DND-41 (cell line): ENCODE results near the gene SYCN.

ENCODE experiments used
- ATAC-seq: fragments of 200-7000 bp; cut with Tn5 transposase; 3 replicates; pipeline ENCODE4 v1.9.1; 2021; ENCODE audit warnings: low read depth; ENCODE audit not compliant: insufficient read depth
- DNase-seq: peaks from one replicate; pipeline ENCODE4 v3.0.0-alpha.2; 2020
- H2AFZ ChIP-seq: 2 replicates; pipeline ENCODE4 v1.6.0; 2012; ENCODE audit warnings: low read depth, low read length
- H3K27ac ChIP-seq: 2 replicates; pipeline ENCODE4 v1.5.1; 2012; ENCODE audit warnings: low read length, inconsistent platforms
- H3K27me3 ChIP-seq: fragments of 200-600 bp; sonication (generic); 2 replicates; pipeline ENCODE4 v1.6.0; 2012; ENCODE audit warnings: low read length, mild to moderate bottlenecking, inconsistent platforms; ENCODE audit not compliant: insufficient read depth, poor library complexity
- H3K36me3 ChIP-seq: 2 replicates; pipeline ENCODE4 v1.5.1; 2012; ENCODE audit warnings: low read length, inconsistent platforms; ENCODE audit not compliant: insufficient read depth
- H3K4me1 ChIP-seq: 2 replicates; pipeline ENCODE4 v1.5.1; 2012; ENCODE audit warnings: mild to moderate bottlenecking, low read length; ENCODE audit not compliant: insufficient read depth
- H3K4me2 ChIP-seq: 2 replicates; pipeline ENCODE4 v1.6.0; 2012; ENCODE audit warnings: mild to moderate bottlenecking, moderate library complexity, low read length, inconsistent platforms; ENCODE audit not compliant: insufficient read depth
- H3K4me3 ChIP-seq, 2 experiments: fragments of 200-600 bp in 1 of 2; shearing (Covaris generic) in 1 of 2; 2 replicates each; pipeline ENCODE4 v1.5.1; 2012 to 2016; ENCODE audit warnings: inconsistent platforms in 2 of 2, low read length in 2 of 2, mild to moderate bottlenecking in 2 of 2, low read depth in 1 of 2, moderate library complexity in 1 of 2
- H3K79me2 ChIP-seq: 2 replicates; pipeline ENCODE4 v1.6.0; 2012; ENCODE audit warnings: low read length, inconsistent platforms; ENCODE audit not compliant: insufficient read depth
- H3K9ac ChIP-seq: 2 replicates; pipeline ENCODE4 v1.6.0; 2012; ENCODE audit warnings: low read depth, mild to moderate bottlenecking, inconsistent platforms, low read length, moderate library complexity
- H3K9me3 ChIP-seq: 2 replicates; pipeline ENCODE4 v1.5.1; 2012; ENCODE audit warnings: low read length, moderate library complexity, mild to moderate bottlenecking, inconsistent platforms; ENCODE audit not compliant: insufficient read depth, severe bottlenecking
- H4K20me1 ChIP-seq: 2 replicates; pipeline ENCODE4 v1.6.0; 2012; ENCODE audit warnings: low read length; ENCODE audit not compliant: insufficient read depth
- EZH2 ChIP-seq: IDR thresholded peaks from 3 replicates; pipeline ENCODE4 v1.6.1; 2012; ENCODE audit warnings: borderline replicate concordance, low read depth, mild to moderate bottlenecking, moderate library complexity, low read length, inconsistent platforms; ENCODE audit not compliant: severe bottlenecking
- TF ChIP-seq, protein P1 (sequence below): IDR thresholded peaks from 2 replicates; pipeline ENCODE4 v1.5.1; 2012; ENCODE audit warnings: borderline replicate concordance, low read length, moderate library complexity, mild to moderate bottlenecking; ENCODE audit not compliant: poor library complexity, severe bottlenecking; ENCODE audit errors: extremely low read depth

The SYCN gene

DNA sequence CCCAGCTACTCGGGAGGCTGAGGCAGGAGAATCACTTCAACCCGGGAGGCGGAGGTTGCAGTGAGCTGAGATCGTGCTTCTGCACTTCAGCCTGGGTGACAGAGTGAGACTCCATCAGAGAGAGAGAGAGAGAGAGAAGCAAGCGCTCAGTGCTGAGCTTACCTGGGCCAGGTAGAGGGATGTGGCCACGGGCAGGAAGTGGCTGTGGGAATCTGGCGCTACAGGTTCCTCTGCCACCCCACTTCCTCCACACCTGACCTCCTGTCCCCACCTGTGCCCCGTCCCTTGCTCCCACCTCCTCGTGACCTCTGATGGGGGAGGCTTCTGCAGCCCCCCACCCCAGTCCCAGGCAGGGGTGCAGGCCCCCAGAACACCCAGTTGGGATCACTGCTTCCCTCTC, 8.3 kb downstream of the SYCN start:
- H3K27me3 ChIP-seq, result no peaks in the 10 kb centered on the region
- TF ChIP-seq, protein P1, sequence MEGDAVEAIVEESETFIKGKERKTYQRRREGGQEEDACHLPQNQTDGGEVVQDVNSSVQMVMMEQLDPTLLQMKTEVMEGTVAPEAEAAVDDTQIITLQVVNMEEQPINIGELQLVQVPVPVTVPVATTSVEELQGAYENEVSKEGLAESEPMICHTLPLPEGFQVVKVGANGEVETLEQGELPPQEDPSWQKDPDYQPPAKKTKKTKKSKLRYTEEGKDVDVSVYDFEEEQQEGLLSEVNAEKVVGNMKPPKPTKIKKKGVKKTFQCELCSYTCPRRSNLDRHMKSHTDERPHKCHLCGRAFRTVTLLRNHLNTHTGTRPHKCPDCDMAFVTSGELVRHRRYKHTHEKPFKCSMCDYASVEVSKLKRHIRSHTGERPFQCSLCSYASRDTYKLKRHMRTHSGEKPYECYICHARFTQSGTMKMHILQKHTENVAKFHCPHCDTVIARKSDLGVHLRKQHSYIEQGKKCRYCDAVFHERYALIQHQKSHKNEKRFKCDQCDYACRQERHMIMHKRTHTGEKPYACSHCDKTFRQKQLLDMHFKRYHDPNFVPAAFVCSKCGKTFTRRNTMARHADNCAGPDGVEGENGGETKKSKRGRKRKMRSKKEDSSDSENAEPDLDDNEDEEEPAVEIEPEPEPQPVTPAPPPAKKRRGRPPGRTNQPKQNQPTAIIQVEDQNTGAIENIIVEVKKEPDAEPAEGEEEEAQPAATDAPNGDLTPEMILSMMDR, result no peak
- TF ChIP-seq EZH2, result no peak
- no peaks in the 10 kb centered on the region for H3K9me3 ChIP-seq
- H3K4me1 ChIP-seq, result no peaks in the 10 kb centered on the region
- no peak overlapping the region for H2AFZ ChIP-seq
- H3K9ac ChIP-seq, result no peak overlapping the region
- no peak overlapping the region for H3K27ac ChIP-seq
- H3K4me2 ChIP-seq, result no peak overlapping the region
- 0 out of 2 replicates have a peak, but pooled peaks cover 2% of the 10 kb centered on the region for H4K20me1 ChIP-seq
- ATAC-seq (no peak), DNase-seq (no peak)
- H3K36me3 ChIP-seq, result no peaks in the 10 kb centered on the region
- H3K4me3 ChIP-seq, result no peak overlapping the region
- H3K79me2 ChIP-seq, result no peaks in the 10 kb centered on the region

DNA sequence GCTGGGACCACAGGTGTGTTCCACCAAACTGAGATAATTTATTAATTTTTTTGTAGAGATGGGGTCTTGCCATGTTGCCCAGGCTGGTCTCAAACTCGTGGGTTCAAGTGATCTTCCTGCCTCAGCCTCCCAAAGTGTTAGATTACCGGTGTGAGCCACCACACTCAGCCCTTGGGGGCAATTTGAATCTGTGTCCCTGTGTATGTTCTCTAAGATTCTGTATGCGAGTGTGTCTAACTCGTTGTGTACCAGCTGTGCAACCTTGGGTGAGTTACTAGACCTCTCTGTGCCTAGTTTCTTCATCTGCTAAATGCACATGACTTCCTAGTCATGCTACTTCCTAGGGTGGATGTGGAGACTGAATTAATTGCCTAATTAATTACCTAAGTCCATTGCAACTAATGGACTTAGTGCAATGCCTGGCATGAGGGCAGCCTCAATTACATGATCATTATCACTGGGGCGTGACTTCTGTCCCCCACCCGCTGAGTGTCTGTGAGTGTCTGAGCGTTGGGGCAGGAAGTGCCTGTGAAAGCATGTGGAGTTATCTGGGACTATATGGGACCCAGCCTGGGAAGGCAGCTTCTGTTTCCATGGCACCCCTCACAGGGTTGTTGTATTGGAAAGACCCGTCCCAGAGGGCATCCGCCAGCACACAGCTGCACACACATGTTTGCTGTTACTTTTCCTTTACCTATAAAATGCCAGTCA, 9.1 kb downstream of the SYCN start:
- Histone ChIP-seq H3K4me2 (no peak overlapping the region), H3K36me3 (no peaks in the 10 kb centered on the region), H3K27me3 (no peaks in the 10 kb centered on the region), H3K27ac (no peak overlapping the region), H4K20me1 (0 out of 2 replicates have a peak, but pooled peaks cover 2% of the 10 kb centered on the region), H3K9me3 (no peaks in the 10 kb centered on the region), H3K4me3 (no peak overlapping the region), H3K79me2 (no peaks in the 10 kb centered on the region), H3K9ac (no peak overlapping the region), H2AFZ (no peak overlapping the region), H3K4me1 (no peaks in the 10 kb centered on the region)
- no peak for ATAC-seq
- no peak for TF ChIP-seq EZH2
- TF ChIP-seq, protein P1, result no peak
- no peak for DNase-seq

DNA sequence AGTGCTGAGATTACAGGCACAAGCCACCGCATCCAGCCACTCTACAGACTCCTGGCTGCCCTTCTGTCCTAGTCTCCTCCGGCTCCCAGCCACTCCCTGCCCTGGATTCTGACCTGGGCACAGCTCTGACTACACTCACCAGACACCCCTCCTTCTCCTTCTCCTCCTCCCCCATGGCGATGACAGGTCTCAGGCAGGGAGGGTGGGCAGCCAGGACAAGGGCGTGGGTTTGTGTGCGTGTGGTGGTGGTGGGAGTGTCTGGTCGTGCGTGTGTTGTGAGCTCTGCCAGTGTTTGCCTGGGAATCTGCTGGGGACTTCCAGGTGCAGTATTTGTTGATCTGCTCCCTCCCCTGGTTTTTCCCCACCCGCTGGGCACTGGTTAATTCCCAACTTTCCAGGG, 10.3 kb downstream of the SYCN start:
- no peaks in the 10 kb centered on the region for H3K4me1 ChIP-seq

More for the DNA sequence above, 10.3 kb downstream of the SYCN start:
- no peaks in the 10 kb centered on the region for H3K79me2 ChIP-seq
- H3K9ac ChIP-seq, result no peak overlapping the region
- no peaks in the 10 kb centered on the region for H3K9me3 ChIP-seq
- no peaks in the 10 kb centered on the region for H3K36me3 ChIP-seq
- H3K27me3 ChIP-seq, result no peaks in the 10 kb centered on the region
- TF ChIP-seq EZH2, result no peak
- TF ChIP-seq, protein P1, result no peak
- no peak overlapping the region for H3K4me2 ChIP-seq
- no peak overlapping the region for H3K27ac ChIP-seq
- no peak overlapping the region for H3K4me3 ChIP-seq
- ATAC-seq, result no peak
- no peak overlapping the region for H2AFZ ChIP-seq
- H4K20me1 ChIP-seq, result 0 out of 2 replicates have a peak, but pooled peaks cover 2% of the 10 kb centered on the region
- no peak for DNase-seq
